ENCODE results near the gene AUH.

DNA sequence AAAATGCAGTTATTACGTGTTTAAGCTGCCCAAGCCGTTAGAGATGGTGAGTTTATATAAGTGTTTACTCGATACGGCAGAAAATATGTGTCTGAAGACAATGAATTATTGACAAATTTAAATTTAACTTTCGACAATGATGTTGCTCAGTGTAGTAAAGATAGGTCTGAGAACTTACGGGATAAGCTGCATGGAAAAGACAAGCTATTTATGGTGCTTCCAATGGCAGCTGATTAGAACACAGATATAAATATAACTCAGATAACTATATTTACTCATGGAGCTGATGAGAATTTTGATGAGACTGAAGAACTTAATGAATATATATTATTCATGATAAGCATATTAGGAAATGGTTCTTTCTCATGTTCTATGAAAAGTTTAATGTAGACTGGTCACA is 139.3 kb downstream of the AUH start:
- TF ChIP-seq ZFP30 (CRISPR knock-in tag; IDR thresholded peaks at IDR 0.05; ENCODE audit: borderline replicate concordance) (no peak), CEBPB (tag; IDR thresholded peaks at IDR 0.05) (no peak), KAT8 (IDR thresholded peaks at IDR 0.05; ENCODE audit: low read depth) (no peak), EZH2 (IDR thresholded peaks at IDR 0.05; ENCODE audit: borderline replicate concordance, low read depth, low read length) (no peak), GTF2F1 (IDR thresholded peaks at IDR 0.05; ENCODE audit: low read depth, low read length) (no peak), ZNF668 (CRISPR knock-in tag; IDR thresholded peaks at IDR 0.05) (no peak), RHOXF2B (CRISPR knock-in tag; conservative IDR thresholded peaks at IDR 0.05) (no peak), CEBPZ (IDR thresholded peaks at IDR 0.05; ENCODE audit: borderline replicate concordance, low read depth, low read length) (no peak), CBX5 (IDR thresholded peaks at IDR 0.05; ENCODE audit: borderline replicate concordance, low read depth) (no peak), ZZZ3 (IDR thresholded peaks at IDR 0.05) (no peak)
- TF ChIP-seq, protein P1, sequence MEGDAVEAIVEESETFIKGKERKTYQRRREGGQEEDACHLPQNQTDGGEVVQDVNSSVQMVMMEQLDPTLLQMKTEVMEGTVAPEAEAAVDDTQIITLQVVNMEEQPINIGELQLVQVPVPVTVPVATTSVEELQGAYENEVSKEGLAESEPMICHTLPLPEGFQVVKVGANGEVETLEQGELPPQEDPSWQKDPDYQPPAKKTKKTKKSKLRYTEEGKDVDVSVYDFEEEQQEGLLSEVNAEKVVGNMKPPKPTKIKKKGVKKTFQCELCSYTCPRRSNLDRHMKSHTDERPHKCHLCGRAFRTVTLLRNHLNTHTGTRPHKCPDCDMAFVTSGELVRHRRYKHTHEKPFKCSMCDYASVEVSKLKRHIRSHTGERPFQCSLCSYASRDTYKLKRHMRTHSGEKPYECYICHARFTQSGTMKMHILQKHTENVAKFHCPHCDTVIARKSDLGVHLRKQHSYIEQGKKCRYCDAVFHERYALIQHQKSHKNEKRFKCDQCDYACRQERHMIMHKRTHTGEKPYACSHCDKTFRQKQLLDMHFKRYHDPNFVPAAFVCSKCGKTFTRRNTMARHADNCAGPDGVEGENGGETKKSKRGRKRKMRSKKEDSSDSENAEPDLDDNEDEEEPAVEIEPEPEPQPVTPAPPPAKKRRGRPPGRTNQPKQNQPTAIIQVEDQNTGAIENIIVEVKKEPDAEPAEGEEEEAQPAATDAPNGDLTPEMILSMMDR (IDR thresholded peaks at IDR 0.05 in 2 of 3, conservative IDR thresholded peaks at IDR 0.05 in 1 of 3; ENCODE audit: insufficient read depth in 2 of 3, low read depth in 1 of 3, low read length in 3 of 3), result no peak

All from K562 (cell line).